ENCODE results near the gene PDE3B.
"Not testable (repeated sequence)": the region's sequence is repeated elsewhere in the genome, so short reads cannot be mapped to it uniquely, and the experiment has no call there.

PDE3B gene

DNA sequence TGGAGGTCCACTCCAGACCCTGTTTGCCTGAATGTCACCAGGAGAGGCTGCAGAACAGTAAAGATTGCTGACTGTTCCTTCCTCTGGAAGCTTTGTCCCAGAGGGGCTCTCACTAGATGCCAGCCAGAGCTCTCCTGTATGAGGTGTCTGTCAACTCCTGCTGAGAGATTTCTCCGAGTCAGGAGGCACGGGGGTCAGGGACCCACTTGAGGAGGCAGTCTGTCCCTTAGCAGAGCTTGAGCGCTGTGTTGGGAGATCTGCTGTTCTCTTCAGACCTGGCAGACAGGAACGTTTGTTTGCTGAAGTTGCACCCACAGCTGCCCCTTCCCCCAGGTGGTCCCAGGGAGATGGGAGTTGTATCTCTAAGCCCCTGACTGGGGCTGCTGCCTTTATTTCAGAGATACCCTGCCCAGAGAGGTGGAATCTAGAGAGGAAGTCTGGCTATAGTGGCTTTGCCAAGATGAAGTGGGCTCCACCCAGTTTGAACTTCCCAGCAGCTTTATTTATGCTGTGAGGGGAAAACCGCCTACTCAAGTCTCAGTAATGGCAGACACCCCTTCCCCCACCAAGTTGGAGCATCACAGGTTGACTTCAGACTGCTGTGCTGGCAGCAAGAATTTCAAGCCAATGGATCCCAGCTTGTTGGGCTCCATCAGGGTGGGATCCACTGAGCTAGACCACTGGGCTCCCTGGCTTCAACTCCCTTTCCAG, 99.4 kb downstream of the PDE3B start:
- in situ Hi-C loops (cut with MboI; ENCODE audit: low sequenced_read_pairs) = no loop called here

DNA sequence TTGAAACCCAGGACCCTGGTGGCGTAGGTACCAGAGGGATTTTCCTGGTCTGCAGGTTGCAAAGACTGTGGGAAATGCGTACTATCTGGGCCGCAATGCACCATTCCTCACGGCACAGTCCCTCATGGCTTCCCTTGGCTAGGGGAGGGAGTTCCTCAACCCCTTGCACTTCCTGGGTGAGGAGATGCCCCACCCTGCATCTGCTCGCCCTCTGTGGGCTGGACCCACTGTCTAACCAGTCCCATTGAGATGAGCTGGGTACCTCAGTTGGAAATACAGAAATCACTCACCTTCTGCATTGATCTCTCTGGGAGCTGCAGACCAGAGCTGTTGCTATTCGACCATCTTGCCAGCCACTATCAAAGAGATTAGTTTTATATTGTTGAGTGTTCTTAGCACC, 100.1 kb downstream of the PDE3B start:
- in situ Hi-C loops (cut with MboI; ENCODE audit: low sequenced_read_pairs) = not testable (repeated sequence)

- in situ Hi-C loops (cut with MboI; ENCODE audit: low sequenced_read_pairs) = no loop called here
Observed at GRCh38 chr11:14746857-14747395, 103.3 kb downstream of the PDE3B start.

- in situ Hi-C loops (cut with MboI; ENCODE audit: low sequenced_read_pairs) = no loop called here
Observed at GRCh38 chr11:14748090-14748489, 104.5 kb downstream of the PDE3B start.

DNA sequence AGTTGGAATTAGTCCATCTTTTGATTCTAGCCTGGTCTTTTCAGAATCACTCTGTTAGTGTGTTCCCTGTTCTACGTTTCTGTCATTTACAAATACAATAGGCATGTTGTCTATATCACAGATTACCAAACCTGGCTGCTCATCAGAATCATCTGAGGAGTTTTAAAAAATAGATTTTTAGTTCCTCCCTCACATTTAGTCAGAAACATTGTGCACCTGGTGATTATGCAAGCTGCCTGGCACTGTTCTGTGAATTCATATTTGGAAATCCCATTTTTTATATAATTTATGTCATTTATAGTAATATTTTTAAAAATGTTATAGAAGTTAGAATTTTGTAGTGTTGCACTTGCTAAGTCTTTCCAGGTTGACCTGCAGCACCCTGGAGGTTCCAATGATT, 107.3 kb downstream of the PDE3B start:
- in situ Hi-C loops (cut with MboI; ENCODE audit: low sequenced_read_pairs) = no loop called here

GRCh38 chr11:14751975-14752407, 108.4 kb downstream of the PDE3B start:
- in situ Hi-C loops (cut with MboI; ENCODE audit: low sequenced_read_pairs) = no loop called here

DNA sequence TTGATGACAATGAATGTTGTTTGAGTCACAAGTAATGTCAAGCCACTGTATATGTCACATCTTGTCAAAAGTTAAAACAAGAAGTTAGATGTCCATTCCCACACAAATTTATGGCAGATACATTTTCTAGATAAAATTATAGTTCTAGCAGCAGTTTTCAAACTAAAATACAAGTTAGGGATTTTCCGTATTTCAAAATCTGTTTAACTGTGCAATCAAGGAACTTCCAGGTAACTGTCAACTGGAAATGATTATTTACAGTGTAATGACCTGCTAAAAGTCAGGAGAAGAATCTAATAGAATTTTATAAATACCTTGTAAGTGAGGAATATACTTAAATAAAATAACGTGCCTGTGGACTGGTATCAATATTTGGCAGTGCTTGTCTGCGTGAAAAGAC, 111.5 kb downstream of the PDE3B start:
- in situ Hi-C loops (cut with MboI; ENCODE audit: low sequenced_read_pairs) = no loop called here

- in situ Hi-C loops (cut with MboI; ENCODE audit: low sequenced_read_pairs) = no loop called here
Observed at GRCh38 chr11:14756349-14756748, 112.7 kb downstream of the PDE3B start.

- in situ Hi-C loops (cut with MboI; ENCODE audit: low sequenced_read_pairs) = not testable (repeated sequence)
Observed at GRCh38 chr11:14759300-14760012, 115.9 kb downstream of the PDE3B start.

DNA sequence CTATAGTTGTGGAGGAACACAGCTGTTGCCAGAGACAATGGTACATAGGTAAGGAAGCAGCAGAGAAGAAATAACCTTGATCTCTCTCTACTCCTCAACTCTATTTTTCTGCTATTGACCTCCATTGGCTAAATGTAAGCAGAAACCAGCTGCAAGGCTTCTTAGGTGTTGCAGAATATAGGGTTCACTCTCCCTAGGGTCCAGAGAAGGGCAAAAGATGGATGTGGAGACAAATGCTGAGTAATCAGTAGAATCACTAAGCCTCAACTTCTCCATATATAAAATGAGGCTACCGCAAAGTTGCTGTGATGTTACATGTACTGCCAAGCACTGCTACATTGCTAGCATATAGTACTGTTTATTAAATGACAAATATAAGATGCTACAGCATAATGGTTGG, 120.6 kb downstream of the PDE3B start:
- in situ Hi-C loops (cut with MboI; ENCODE audit: low sequenced_read_pairs) = no loop called here

- in situ Hi-C loops (cut with MboI; ENCODE audit: low sequenced_read_pairs) = no loop called here
Observed at GRCh38 chr11:14764579-14765527, 121.2 kb downstream of the PDE3B start.

DNA sequence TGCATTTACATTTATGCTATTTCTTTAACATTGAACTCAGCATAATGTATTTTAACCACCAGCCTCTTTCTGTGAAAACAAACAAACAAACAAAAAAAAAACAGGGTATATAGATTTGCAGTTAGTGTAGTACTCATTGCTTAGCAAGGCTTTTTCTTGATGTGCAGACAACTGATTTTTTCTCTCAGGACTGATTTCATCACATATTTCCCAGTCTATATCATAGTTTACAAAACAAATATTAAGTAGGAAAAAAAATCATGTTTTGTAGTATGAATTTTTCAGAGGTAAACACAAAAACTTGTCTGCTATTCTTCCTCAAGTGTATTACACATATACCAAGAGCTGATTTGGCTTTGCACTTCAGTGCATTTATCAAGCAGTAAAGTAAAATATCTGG, 123.0 kb downstream of the PDE3B start:
- in situ Hi-C loops (cut with MboI; ENCODE audit: low sequenced_read_pairs) = no loop called here

GRCh38 chr11:14768526-14769188, 125.1 kb downstream of the PDE3B start:
- in situ Hi-C loops (cut with MboI; ENCODE audit: low sequenced_read_pairs) = no loop called here

GRCh38 chr11:14773755-14774154, 130.2 kb downstream of the PDE3B start:
- in situ Hi-C loops (cut with MboI; ENCODE audit: low sequenced_read_pairs) = no loop called here

GRCh38 chr11:14774721-14775120, 131.1 kb downstream of the PDE3B start:
- in situ Hi-C loops (cut with MboI; ENCODE audit: low sequenced_read_pairs) = no loop called here

DNA sequence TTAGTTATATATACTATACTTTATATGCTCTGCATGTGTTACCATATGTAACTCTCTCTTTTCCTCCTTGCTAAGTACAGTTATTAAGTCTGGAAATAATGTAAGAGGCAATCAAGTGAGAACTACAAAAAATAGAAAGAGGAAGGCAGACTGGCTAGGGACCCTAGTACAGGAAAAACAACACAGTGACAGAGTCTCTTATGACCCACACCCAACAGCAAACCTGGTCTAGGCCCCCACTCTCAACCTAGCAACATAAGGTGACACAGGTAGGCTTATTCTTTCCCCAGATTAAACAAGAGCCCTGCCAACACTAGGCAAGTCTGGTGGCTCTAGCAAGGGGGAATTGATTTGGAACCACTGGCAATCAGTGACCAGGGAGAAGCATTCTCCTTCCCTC, 132.3 kb downstream of the PDE3B start:
- in situ Hi-C loops (cut with MboI; ENCODE audit: low sequenced_read_pairs) = no loop called here

GRCh38 chr11:14778460-14778859, 134.9 kb downstream of the PDE3B start:
- in situ Hi-C loops (cut with MboI; ENCODE audit: low sequenced_read_pairs) = not testable (repeated sequence)

DNA sequence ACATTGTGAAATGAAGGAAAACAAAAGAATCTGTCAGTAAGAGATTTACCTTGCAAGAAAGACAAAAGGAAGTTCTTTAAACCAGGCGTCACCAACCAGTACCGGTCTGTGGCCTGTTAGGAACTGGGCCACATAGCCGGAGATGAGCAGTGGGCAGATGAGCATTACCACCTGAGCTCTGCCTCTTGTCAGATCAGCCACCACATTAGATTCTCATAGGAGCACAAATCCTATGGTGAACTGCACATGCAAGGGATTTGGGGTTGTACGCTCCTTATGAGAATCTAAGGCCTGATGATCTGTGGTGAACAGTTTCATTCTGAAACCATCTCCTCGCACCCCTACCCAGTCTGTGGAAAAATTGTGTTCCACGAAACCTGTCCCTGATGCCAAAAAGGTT, 140.2 kb downstream of the PDE3B start:
- in situ Hi-C loops (cut with MboI; ENCODE audit: low sequenced_read_pairs) = no loop called here

DNA sequence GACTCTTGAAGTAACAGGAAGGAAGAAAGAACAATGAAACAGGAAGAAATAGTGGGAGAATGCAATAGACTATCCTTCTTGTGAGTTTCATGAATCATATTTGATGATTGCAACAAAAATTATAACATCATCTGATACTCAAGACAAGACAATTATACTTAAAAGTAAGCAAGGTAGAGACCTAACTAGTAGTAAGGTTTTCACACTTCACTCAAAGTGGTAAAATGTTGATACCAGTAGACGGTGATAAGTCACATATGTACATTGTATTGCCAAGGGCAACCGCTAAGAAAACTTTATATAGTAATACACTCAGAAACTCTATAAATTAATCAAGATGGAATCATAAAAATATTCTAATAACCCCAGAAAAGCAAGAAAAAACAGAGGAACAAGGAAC, 140.6 kb downstream of the PDE3B start:
- in situ Hi-C loops (cut with MboI; ENCODE audit: low sequenced_read_pairs) = no loop called here

DNA sequence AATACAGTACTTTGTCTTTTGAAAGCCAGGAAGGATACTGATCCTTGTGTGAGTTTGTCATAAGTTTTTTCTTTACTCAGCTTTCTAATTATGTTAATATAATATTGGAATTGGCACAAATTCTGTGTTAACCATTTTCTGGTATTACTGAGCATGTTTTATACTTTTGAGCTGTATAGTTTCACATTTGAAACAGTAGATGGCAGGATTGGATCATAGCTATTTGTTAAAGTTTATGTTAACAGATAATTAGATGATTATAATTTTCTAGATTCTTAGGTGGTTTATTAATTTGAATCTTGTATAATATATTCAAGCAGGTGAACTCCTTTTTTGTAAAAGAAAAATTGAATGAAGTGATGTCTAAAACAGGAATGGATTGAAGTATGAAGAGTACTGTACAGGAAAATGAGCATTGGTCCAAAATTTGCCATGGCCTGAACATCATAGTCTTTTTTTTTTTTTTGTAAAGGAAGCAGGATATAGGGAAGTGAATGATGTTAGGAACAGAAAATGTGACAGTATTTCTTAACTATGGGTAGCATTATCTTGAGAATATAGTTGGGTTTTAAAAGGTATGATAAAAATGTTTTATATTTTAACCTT, 146.4 kb downstream of the PDE3B start:
- in situ Hi-C loops (cut with MboI; ENCODE audit: low sequenced_read_pairs) = no loop called here
